NK-92 treated with Interleukin-12 subunit alpha and Interleukin-12 subunit beta, amount 100 ng/mL, for 24 hours (cell line): ENCODE measurements around the gene NXPH4.

Experiments used
- DNase-seq: peaks from one replicate; lab custom pipeline; 2025; lab: John Stamatoyannopoulos, UW

Gene NXPH4

GRCh38 chr12:57183939-57184725, 32.5 kb upstream of the NXPH4 start:
- DNase-seq: no peak

- DNase-seq: no peak
Measured at GRCh38 chr12:57185403-57185802, 31.2 kb upstream of the NXPH4 start.

DNA sequence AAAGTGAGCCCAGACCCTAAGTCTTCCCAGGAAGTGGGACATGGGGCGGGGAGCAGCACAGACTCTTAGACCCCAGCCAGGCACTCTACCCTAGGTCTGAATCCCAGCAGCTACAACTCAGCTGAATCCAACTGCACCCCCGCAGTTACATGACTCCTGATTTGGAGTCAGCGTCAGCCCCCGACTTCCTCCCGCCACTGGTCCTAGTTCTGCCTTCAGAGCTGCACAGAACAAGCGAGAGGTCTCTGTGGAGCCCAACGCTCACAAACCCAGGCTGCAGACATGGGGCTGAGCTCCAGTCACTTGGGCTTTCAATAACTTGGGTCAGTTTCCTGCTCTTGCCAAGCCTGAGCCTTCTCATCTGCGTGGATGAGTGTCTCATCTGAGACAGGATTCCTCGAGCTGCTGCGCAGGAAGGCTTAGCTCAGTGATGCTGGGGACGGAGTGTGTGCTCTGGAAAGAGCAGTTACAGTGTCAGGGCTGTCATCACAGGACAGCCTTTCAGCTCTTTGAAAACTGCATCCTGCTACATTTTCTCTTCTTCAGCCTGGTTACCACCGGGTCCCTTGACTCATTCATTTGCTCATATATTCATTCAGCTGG, 30.6 kb upstream of the NXPH4 start:
- DNase-seq: no peak

GRCh38 chr12:57187222-57188089, 29.1 kb upstream of the NXPH4 start:
- no peak for DNase-seq

- DNase-seq: no peak
Measured at GRCh38 chr12:57188090-57188425, 28.5 kb upstream of the NXPH4 start.

DNA sequence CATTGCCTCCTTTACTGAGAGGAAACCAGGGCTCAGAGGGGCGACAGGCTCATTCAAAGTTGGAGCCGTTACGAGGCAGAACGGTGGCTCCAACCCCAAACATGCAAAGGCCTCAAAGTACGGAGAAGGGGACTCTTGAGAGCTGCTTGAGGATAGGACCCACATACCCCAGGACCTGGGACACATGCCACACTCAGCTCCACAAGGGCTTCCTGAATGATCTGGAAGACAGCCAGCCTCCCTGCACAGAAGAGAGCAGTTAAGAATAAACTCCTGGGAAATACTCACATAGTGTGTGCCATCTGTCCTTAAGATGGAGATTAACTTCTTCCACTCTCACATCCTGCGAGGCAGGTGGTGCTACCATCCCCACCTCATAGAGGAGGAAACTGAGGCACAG, 26.6 kb upstream of the NXPH4 start:
- no peak for DNase-seq

GRCh38 chr12:57190821-57191220, 25.8 kb upstream of the NXPH4 start:
- no peak for DNase-seq

GRCh38 chr12:57191410-57191809, 25.2 kb upstream of the NXPH4 start:
- DNase-seq: no peak

DNA sequence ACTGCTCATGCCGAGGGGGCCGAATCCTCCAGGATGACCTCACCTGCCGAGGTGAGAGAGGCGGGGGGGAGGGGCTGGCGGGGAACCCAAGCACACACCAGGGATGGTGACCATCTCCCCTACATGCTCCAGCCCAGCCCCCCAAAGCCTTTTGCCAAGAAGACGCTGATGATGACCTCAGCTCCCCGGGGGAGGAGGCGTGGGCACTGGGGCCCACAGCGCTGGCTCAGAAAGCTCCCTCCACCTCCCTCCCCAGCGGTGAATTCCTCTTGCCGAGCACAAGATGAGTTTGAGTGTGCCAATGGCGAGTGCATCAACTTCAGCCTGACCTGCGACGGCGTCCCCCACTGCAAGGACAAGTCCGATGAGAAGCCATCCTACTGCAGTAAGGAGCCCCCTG, 23.7 kb upstream of the NXPH4 start:
- no peak for DNase-seq

- DNase-seq: no peak
Measured at GRCh38 chr12:57193706-57194245, 22.8 kb upstream of the NXPH4 start.

- no peak for DNase-seq
Measured at GRCh38 chr12:57194253-57194652, 22.3 kb upstream of the NXPH4 start.

DNA sequence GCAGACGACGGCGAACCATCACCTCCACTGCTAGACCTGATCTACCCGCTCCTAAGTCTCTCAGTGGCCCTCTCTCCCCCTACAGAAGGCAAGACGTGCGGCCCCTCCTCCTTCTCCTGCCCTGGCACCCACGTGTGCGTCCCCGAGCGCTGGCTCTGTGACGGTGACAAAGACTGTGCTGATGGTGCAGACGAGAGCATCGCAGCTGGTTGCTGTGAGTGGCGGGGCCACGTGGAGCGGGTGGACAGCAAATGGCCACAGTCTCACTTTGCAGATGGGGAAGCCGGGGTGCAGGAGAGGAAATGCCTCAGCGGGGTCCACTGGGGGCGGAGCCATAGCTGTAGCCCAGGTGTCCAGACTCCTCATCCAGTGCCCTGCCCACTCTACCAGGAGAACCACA, 21.4 kb upstream of the NXPH4 start:
- no peak for DNase-seq

DNA sequence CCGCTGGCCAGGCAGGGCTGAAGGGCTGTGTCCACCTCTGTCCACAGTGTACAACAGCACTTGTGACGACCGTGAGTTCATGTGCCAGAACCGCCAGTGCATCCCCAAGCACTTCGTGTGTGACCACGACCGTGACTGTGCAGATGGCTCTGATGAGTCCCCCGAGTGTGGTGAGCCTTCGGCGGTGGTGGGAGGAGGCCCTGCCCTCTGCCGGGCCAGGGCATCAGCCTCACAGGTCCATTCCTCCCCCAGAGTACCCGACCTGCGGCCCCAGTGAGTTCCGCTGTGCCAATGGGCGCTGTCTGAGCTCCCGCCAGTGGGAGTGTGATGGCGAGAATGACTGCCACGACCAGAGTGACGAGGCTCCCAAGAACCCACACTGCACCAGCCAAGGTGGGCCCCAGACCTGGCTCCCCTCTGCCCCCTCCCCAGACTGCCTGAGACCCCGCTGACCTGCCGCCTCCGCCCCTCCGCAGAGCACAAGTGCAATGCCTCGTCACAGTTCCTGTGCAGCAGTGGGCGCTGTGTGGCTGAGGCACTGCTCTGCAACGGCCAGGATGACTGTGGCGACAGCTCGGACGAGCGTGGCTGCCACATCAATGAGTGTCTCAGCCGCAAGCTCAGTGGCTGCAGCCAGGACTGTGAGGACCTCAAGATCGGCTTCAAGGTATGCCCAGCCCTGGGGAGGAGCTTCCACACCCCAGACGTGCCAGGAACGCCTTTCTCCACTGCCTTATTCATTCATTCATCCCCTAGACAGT, 20.8 kb upstream of the NXPH4 start:
- DNase-seq: no peak

GRCh38 chr12:57196439-57196838, 20.2 kb upstream of the NXPH4 start:
- no peak for DNase-seq

GRCh38 chr12:57196956-57197355, 19.6 kb upstream of the NXPH4 start:
- DNase-seq: no peak

- DNase-seq: no peak
Measured at GRCh38 chr12:57198329-57198728, 18.3 kb upstream of the NXPH4 start.

DNA sequence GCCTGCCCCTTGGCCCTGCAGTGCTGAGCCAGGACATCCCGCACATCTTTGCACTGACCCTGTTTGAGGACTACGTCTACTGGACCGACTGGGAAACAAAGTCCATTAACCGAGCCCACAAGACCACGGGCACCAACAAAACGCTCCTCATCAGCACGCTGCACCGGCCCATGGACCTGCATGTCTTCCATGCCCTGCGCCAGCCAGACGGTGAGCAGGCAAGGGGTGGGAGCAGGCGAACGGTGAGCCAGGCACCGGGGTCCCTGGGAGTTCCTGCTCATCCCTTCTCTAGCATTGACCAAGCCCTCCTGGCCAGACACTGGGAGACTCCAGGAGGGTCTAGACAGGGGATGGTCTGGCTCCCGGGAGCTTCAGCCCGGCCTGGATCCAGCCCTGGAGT, 17.4 kb upstream of the NXPH4 start:
- no peak for DNase-seq

DNA sequence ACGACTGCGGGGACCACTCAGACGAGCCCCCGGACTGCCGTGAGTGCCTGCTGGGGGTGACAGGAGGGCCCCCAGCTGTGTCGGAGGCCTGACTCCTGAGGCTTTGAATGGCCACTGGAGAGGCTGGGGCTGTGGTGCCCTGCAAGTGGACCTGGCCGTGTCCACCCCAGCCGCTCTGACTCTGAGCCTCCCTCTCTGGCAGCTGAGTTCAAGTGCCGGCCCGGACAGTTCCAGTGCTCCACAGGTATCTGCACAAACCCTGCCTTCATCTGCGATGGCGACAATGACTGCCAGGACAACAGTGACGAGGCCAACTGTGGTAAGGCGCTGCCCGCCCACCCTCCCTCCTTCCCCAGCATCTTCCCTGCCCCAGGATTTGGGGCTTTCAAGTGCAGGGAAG, 16.1 kb upstream of the NXPH4 start:
- no peak for DNase-seq

- no peak for DNase-seq
Measured at GRCh38 chr12:57201219-57201618, 15.4 kb upstream of the NXPH4 start.

DNA sequence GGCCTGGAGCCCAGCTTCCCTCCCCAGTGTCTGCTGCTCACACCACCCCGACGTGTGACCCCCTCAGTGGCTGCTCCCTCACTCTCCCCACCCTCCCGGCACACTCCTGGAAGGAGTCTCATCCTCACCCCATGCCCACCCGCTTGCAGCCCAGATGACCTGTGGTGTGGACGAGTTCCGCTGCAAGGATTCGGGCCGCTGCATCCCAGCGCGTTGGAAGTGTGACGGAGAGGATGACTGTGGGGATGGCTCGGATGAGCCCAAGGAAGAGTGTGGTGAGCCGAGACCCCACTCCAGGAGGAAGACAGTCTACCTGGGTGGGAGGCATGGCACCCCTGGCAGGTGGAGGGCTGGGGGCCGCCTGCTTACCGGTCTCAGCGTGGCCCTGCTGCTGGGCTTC, 15.0 kb upstream of the NXPH4 start:
- DNase-seq: no peak

DNA sequence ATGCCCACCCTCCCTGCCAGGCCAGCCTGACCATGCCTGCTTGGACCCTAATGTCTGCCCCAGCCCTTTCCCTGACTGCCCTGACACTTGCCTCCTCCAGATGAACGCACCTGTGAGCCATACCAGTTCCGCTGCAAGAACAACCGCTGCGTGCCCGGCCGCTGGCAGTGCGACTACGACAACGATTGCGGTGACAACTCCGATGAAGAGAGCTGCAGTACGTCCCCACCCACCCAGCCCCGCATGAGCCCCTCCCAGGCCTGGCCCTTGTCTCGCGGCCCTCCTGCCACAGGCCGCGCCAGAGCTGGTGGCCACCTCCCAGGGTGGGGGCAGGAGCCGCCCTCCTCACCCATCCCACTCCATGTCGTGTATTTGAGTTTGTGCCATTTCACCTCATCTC, 14.3 kb upstream of the NXPH4 start:
- DNase-seq: no peak

DNA sequence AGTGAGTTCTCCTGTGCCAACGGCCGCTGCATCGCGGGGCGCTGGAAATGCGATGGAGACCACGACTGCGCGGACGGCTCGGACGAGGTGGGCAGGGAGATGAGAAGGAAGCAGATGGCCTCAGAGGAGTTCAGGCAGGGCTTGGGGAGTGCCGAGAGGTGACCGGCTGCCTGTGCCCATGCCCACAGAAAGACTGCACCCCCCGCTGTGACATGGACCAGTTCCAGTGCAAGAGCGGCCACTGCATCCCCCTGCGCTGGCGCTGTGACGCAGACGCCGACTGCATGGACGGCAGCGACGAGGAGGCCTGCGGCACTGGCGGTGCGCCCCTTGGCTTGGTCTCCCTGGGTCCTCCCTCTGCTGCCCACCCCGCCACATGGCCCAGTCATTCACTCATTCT, 13.4 kb upstream of the NXPH4 start:
- DNase-seq: no peak
